Stimulated activated naive B cell treated with anti-CD40 and anti-IgM and Interleukin-4, amounts not matched to agents 10 μg/mL and 1 μg/mL and 100 μg/mL, for 72 hours (primary cell): ENCODE results near the gene TYK2.

ENCODE experiments used
- ATAC-seq, 2 donors: fragments of 150-1000 bp; cut with Tn5 transposase; replicated peaks; 2 replicates each; pipeline ENCODE4 v1.10.0; 2021; ENCODE audit warnings: moderate library complexity in 1 of 2
- DNase-seq: peaks from one replicate; pipeline ENCODE4 v3.0.0; 2021
- H3K27ac Mint-ChIP-seq: one replicate; pipeline ENCODE4 v1.8.0; 2022; ENCODE audit warnings: mild to moderate bottlenecking, mixed read lengths
- H3K27me3 Mint-ChIP-seq, 2 donors: one replicate each; pipeline ENCODE4 v1.8.0; 2022; ENCODE audit warnings: mixed read lengths in 2 of 2
- H3K36me3 Mint-ChIP-seq, 2 donors: one replicate each; pipeline ENCODE4 v1.8.0; 2022; ENCODE audit warnings: mixed read lengths in 2 of 2, mild to moderate bottlenecking in 1 of 2
- H3K4me1 Mint-ChIP-seq, 2 donors: one replicate each; pipeline ENCODE4 v1.8.0; 2022; ENCODE audit warnings: mixed read lengths in 2 of 2, mild to moderate bottlenecking in 1 of 2
- H3K4me3 Mint-ChIP-seq, 2 donors: one replicate each; pipeline ENCODE4 v1.8.0; 2022; ENCODE audit warnings: mild to moderate bottlenecking in 2 of 2, mixed read lengths in 2 of 2, moderate library complexity in 1 of 2
- H3K9me3 Mint-ChIP-seq, 2 donors: one replicate each; pipeline ENCODE4 v1.8.0; 2022; ENCODE audit warnings: mixed read lengths in 2 of 2, mild to moderate bottlenecking in 1 of 2

Gene TYK2

DNA sequence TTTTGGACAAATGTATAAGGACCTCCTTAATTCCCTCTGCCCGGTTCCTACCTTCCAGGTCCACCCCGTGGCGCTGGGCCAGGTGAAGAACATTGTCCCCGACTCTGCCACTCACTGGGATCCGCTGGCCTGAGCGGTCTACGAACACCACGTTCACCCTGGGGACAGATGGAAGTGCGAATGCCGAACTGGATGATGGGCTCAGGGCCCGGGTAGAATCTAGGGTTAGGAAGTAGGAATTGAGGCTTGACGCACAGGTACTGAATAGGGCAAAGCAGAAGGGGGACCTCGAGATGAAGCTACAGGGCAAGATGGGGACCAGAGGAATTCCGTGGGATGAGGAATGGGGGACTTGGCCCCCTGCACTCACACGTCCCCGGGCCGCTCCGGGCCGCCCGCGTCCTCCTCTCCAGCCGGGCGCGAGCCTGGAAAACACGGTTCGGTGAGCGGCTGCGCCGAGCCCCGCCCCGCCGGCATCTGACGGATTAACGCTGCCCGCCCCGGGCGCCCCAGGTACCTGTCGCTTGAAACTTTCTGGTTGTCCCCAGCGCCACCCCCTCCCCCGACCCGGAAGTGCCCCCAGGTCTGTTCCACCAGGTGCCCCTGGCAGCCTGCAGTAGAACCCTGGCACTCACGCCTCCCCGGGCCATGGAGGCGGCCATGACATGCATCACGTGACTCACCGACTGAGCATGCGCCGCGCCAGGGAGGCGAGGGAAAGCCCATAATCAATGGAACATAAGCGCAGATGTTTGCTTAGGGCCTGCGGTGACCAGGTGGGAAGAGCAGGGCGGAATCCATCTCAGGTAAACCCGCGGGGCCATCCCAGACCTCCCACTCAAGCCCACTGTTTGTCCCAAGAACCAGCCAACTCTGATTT is 64.8 kb downstream of the TYK2 start, which contains the start of gene FDX2:
Gene FDX2 (minus strand): TSS at position 681 of the 880 bp plus-strand sequence. CDS start 19 bp downstream, at position 662.
- H3K4me1 Mint-ChIP-seq, result peaks cover 19 to 30% of the 10 kb centered on the region in 2 donors
- H3K9me3 Mint-ChIP-seq, result no peaks in the 10 kb centered on the region
- DNase-seq (peak; percentile 84), ATAC-seq (peak; percentile 88 to 93)
- no peaks in the 10 kb centered on the region for H3K27me3 Mint-ChIP-seq
- peak within 1 kb of the TSS; percentile 93 to 95 for H3K4me3 Mint-ChIP-seq
- H3K27ac Mint-ChIP-seq, result peak within 1 kb of the TSS; percentile 93
- peaks cover 28 to 42% of the 10 kb centered on the region in 2 donors for H3K36me3 Mint-ChIP-seq

DNA sequence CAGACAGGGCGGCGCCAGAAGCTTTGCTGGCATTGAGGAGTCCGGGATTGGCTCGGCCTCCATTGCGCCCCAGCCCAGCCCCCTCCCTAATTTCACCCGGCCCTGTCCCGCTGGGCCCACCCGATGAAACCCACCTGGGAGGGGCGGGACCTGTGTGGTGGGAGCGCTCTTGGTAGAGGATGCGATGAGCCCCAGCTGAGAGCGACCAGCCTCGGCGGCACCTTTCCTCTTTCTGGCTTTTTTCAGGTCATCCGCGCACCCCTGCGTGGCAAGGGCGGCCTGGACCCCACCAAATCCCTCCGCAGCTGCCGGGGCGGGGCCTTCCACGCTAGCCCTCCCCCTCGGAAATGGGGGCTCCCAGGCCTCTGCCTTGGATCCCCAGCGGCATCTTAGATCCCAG is 70.9 kb downstream of the TYK2 start, which contains the start of gene ZGLP1:
Gene ZGLP1 (minus strand): TSS at position 393 of the 400 bp plus-strand sequence.
- Mint-ChIP-seq H3K4me3 (no peak within 1 kb of the TSS), H3K27me3 (no peaks in the 10 kb centered on the region), H3K9me3 (no peaks in the 10 kb centered on the region), H3K36me3 (peaks cover 27 to 33% of the 10 kb centered on the region in 2 donors), H3K27ac (no peak within 1 kb of the TSS), H3K4me1 (peaks cover 14 to 16% of the 10 kb centered on the region in 2 donors)
- DNase-seq (no peak), ATAC-seq (no peak)

GRCh38 chr19:10306327-10306726 is 74.0 kb downstream of the TYK2 start:
- no peaks in the 10 kb centered on the region for H3K9me3 Mint-ChIP-seq
- H3K4me1 Mint-ChIP-seq, result peaks cover 12 to 27% of the 10 kb centered on the region in 2 donors
- ATAC-seq, result no peak
- H3K36me3 Mint-ChIP-seq, result peaks cover 28 to 31% of the 10 kb centered on the region in 2 donors
- peaks cover 0 to 13% of the 10 kb centered on the region in 2 donors for H3K27me3 Mint-ChIP-seq
- no peak overlapping the region for H3K27ac Mint-ChIP-seq
- DNase-seq, result no peak
- H3K4me3 Mint-ChIP-seq, result no peak overlapping the region

DNA sequence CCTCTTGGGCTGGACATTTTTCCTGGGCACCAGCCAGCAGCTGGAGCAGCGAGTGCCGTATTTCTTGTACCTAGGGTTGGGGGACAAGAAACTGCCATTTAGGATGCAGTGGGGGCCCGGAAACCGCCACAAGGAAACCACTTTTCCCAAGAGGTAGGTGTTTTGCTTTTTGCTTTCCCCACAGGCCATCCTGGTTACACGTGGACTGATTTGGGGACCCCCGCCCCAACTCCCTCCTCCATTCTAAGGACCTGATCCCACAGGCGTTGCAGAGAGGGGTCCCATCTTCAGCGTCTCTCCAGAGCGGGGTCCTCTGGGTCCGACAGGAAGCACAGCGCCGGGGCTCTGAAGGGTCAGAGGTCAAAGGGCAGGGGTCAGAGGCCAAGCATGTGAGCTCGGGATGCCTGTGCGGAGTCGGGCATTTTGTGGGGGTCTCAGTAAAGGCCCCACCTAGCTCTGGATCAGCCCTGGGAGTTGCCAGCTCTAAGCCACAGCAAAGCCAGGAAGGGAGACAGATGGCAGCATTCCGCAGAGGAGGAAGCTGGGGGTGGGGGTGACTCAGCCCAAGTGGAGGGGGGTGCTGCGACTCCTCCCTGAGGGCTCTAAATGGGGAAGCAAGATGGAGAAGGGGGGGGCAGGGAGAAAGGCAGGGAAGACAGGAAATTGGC is 75.1 kb downstream of the TYK2 start:
- DNase-seq (no peak), ATAC-seq (no peak)
- Mint-ChIP-seq H3K4me3 (peak overlapping the region in 1 of 2 donors; percentile 12), H3K9me3 (no peaks in the 10 kb centered on the region), H3K27ac (no peak overlapping the region), H3K4me1 (peaks cover 12 to 27% of the 10 kb centered on the region in 2 donors), H3K36me3 (peaks cover 25 to 26% of the 10 kb centered on the region in 2 donors), H3K27me3 (peaks cover 0 to 16% of the 10 kb centered on the region in 2 donors)
